Mesangial cell (primary cell): ENCODE results near the gene FAM9C. TPM values are rescaled to one million over a fixed set of nuclear protein-coding genes. Genes with fewer than 3 reads are reported as not detected.

Experiments
- total RNA-seq: library from RNA; depleted of rRNA; stranded (reverse); fragments of >200 nt; gene quantifications from 2 replicates; pipeline ENCODE4 v1.2.3, GENCODE V29; 2015

Gene FAM9C
- not detected in 2 replicates for total RNA-seq

GRCh38 chrX:13044441-13044840, at the start of gene FAM9C:
FAM9C (minus strand) TSS chrX:13044620; CDS start chrX:13043789, 831 bp downstream.

Other genes starting within 250 kb of the FAM9C start
- gene TLR7, start 177.5 kb downstream of the FAM9C start, total RNA-seq = not detected in 2 replicates
- gene TLR8, start 138.0 kb downstream of the FAM9C start, total RNA-seq = not detected in 2 replicates
- gene TMSB4X, start 69.5 kb downstream of the FAM9C start, total RNA-seq = 2,550 and 3,293 TPM in 2 replicates